Stimulated activated CD8-positive, alpha-beta memory T cell treated with anti-CD3 and anti-CD28 coated beads, Interleukin-2, amount 100 ng/mL, for 48 hours (primary cell): ENCODE data around the gene TARDBP.
"Not testable (repeated sequence)": the region's sequence is repeated elsewhere in the genome, so short reads cannot be mapped to it uniquely, and the experiment has no call there.

Source experiments
- DNase-seq, 2 donors: peaks; one replicate each; pipeline ENCODE4 v3.0.0-alpha.2; 2020; ENCODE audit warnings: low read depth in 2 of 2

The TARDBP gene

DNA sequence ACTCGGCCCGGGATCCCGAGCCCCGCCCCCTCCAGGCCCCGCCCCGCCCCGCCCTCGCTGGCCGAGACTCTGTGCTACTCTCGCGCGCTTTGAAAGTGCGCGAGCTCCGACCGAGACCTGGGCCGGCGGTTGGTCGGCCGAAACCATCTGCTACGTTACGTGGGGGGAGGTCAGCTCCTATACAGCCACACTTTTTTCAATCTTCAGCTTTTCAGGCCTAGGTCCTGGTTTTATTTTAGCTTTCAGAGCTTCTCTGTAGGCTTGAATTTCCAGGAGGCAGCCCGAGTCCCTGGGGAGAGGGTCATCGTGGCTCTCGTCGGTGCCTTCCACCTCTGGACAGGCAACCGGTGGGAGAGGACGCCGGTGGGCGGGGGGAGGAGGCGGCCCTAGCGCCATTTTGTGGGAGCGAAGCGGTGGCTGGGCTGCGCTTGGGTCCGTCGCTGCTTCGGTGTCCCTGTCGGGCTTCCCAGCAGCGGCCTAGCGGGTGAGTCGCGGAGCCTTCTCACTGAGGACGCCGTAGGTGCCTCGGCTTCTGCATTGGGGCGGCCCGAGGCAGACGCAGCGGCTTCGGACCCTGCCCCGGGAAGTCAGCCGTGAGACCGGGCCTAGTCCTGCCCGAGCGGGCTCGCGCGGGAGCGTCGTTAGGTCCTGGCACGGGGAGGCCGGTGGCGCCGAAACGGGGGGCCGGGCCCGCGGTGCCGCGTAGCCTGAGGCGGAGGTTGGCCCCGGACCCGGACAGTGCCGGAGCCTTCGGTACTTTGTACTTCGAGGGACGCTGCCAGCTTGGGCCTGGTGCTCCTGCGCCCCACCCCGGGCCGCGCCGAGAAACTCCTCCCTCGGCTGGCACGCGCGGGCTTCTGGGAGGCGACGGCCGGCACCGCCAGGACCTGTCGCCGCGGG, at the start of gene TARDBP:
Gene TARDBP (plus strand): TSS at position 395 of the 900 bp plus-strand sequence. CDS start 1,074 bp downstream, outside the sequence.
- DNase-seq = peak; percentile 83 to 84

DNA sequence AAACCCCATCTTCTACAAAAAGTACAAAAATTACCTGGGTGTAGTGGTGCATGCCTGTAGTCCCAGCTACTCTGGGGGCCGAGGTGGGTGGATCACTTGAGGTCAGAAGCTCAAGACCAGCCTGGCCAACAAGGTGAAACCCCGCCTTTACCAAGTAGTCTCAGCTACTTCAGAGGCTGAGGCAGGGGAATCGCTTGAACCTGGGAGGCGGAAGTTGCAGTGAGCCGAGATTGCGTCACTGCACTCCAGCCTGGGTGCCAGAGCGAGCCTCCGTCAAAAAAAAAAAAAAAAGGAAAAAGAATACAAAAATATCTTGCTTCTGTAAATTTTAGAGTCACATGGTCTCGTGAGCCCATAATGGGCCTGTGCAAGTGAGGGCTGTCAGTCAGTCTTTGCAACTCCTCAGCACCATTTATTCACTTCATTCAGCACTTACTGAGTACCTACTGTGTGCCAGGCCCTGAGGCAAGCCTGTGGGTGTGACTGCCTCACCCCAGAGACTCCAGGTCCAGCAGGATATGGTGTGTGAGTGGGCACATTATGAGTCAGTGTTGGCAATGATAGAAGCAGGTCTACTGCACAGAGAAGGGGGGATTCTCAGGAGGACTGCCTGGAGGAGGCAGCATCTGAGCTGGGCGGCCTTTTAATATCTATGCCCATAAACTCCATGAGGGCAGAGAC, 46.8 kb upstream of the TARDBP start:
- DNase-seq = peak in 1 of 2 donors; percentile 12

DNA sequence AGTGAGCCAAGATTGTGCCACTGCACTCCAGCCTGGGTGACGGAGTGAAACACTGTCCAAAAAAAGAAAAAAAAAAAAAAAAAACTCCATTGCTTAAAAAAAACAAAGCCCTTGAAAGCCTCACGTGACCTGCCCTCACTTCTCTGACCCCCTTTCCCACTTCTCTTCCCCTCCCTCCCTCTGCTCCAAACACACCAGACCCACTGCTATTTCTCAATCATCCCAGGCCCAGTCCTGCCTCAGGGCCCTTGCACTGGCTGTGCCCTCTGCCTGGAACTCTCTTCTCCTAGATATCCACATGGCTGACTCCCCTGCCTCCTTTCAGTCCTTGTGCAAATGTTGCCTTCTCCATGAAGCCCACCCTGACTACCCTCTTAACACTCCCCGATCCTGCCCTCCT, 45.4 kb upstream of the TARDBP start:
- DNase-seq = no peak

DNA sequence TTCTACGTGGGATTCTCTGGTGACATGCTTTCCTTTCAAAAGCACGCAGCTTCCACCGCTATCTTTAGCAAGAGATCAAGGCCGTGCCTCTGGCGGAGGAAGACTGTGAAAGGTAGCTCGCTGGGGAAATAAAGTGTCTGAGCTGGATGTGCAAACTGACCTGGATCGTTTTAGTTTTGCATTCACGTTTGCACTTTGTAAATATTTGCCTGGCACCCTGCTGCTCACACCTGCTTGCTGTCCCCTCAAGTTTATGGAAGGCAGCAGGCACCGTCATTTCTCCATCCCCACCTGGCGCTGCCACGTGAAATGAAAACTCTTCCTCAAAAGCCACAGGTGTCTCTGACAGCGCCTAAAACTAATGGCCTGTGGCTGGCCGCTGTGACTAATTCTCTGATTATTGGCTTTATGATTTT, 44.0 kb upstream of the TARDBP start:
- no peak for DNase-seq

DNA sequence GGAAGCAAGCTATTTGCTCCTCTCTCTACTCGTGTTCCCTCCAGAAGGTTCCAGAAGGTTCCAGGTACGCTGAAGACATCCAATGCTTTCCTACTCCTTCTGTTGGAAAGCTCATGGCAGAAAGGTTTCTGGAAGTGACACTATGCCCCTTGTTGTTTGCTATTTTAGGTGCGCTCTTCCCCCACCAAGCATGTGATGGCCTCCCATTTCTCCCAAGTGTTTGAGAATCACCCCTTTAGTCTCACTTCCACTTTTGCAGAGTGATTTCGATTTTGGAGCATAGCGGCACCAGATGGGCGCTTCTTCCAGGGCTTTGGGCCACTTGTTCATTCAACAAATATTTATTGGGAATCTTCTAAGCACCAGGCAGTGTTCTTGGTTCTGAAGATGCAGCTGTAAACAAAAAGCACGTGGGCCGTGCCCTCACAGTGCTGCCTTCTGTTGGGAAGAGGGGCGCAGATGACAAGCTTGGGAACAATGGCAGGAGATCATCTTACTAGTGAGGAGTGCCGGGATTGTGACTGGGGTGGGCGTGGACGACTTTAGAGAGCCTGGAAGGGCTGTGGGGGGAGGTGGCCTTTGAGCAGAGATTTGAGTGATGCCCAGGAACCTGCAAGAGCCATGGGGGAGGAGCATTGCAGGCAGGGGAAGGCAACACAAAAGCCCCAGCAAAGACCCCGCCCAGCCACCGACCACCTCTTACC, 43.0 kb upstream of the TARDBP start:
- DNase-seq = no peak

DNA sequence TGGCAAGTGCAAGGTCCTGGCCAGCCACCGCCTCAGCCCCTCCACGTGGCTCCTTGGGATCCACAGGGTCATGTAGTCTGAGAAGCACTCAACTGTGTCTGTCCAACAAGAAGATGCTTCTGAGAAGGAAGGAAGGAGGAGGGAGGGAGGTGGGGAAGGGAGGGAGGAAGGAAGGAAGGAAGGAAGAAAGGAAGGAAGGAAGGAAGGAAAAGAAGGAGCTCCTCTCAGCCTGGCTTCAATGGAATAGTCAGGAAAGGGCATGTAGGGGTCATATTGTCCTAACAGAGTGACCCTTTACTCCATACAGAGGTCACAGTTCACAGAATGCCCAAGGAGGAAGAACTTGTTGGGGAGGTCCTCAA, 42.5 kb upstream of the TARDBP start:
- no peak for DNase-seq

DNA sequence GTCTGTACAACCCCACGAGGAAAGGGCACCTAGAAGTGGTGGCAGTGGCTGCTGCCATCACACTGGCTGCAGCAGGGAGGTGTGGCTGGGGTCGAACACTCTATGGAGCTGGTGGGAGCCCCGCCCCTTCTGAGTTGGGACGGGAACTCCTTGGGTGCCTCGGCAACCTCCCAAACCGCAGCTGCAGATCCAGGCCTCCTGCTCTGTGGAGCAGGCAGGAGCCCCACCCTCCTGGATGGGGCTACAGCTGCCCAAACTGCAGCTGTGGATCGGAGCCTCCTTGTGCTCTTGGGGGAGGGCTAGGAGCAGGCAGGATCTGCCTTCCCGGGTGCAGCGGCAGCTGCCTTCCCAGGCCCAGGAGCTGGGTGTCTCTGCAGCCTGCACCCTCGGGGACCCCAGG, 38.9 kb upstream of the TARDBP start:
- DNase-seq = no peak

DNA sequence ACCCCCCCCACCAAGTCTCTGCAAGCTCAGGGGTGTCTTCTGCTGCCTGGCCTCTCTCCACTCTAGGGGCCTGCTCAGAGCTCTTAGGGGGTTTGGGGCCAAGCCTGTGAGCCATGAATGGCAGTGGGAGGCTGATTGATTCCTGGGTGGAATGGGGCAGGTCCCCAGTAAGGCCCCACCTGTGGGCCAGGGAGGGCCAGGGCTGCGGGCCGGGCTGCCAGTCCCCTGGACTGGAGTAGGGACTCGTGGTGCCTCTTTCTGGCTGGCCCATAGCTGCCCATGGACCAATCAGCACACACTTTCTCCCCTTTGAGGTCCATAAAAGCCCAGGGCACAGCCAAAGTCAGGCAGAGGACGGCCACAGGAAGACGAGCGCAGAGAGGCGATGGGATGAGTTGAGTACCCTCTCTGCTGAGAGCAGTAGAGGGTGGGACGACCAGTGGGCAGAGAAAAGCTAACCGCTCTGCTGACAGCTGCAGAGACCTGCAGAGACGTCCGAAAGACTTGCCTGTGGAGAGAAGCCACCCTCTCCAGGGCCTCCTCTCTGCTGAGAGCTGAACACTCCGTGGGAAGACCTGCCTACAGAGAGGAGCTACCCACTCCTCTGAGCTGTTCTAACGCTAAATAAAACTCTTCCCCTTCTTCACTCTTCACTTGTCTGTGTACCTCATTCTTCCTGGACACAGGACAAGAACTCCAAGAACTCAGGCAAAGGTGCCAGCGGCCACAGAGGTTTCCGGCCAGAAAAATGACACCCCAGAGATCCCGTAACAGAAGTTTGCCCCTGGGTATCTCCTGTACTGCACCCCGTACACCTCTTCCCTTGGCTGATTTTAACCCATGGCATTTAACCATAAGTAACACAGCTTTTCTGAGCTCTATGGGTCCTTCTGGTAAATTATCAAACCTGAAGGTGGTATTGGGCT, 38.2 kb upstream of the TARDBP start:
- no peak for DNase-seq

DNA sequence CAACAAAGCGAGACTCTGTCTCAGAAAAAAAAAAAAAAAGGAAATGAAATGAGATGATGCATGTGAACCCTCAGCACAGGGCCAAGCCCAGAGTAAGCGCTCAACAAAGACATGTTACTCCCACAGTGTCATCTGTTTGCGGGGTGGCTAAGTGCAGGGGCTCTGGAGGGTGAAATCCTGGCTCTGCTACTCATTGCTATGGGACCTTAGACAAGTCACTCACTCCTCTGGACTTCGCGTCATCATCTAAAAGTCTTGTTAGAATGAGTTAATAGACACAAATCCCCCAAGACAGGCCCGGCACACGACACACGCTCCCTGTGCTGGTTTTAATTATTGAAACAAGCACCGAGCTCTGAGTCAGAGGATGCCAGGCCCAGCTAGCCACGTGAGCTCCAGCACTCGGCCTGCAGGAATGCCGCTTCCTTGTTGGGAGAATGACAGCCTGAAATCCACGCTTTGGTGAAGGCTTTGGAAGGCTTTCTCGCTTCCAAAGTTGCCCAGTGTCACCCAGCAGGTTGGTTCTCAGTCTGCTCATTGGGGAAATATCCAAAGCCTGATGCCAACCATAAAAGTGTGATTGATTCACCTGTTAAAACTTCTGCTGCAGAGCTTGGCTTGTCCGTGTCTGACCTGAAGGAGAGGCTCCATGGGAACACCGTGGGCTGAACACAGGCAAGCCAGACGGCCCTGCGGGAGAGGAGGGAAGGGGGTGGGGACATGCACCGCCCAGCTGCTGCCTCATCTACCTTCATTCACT, 36.7 kb upstream of the TARDBP start:
- no peak for DNase-seq

DNA sequence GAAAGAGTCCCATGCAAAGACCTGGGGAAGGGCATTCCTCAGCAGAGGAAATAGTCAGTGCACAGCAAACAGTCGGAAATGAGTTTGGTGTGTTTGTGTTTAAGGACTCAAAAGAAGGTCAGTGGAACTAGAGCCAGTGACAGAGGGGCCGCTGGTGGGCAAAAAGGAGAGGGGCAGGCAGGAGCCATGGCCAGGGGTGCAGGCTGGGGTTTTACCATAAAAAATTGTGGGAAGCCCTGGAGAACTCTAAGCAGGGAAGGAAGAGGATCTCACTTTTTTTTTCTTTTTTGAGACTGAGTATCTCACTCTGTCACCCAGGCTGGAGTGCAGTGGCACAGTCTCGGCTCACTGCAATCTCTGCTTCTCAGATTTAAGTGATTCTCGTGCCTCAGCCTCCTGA, 33.7 kb upstream of the TARDBP start:
- no peak for DNase-seq

DNA sequence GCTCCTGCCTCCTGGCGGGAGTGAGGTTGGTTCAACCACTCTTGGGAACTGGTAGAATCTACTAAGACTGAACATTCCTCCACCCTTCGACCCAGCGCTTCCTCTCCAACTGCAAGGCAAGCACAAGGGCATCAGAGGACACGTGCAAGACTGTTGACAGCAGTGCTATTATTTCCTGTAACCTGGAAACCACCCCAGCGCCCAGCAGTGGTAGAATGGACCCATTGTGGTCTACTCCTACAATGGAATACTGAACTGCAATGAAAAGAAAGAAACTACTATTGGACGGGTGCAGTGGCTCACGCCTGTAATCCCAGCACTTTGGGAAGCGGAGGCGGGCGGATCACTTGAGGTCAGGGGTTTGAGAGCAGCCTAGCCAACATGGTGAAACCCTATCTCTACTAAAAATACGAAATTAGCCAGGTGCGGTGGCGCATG, 33.0 kb upstream of the TARDBP start:
- no peak for DNase-seq

DNA sequence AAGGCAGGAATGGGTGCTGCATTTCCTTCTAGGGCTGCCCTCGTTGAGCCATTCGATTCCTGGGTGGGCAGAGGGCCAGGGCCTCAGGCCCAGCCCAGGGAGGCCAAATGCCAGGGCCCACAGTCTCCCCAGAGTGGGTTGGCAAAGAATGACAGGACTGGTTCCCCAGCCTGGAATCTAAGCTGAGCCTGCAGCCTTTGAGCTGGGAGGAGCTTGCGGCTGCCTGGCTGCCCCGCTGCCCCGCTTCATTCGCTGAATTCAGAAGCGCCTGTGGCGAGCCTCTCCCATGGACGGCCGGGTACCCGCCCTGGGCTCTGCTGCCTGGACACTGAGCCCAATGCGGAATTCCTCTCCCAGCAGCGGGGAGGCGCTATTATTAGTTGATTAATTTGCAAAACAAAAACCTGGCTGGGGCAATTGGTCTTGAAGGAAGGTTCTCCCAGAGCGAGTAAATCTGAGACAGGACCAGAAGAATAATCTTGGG, 32.3 kb upstream of the TARDBP start:
- DNase-seq = no peak

DNA sequence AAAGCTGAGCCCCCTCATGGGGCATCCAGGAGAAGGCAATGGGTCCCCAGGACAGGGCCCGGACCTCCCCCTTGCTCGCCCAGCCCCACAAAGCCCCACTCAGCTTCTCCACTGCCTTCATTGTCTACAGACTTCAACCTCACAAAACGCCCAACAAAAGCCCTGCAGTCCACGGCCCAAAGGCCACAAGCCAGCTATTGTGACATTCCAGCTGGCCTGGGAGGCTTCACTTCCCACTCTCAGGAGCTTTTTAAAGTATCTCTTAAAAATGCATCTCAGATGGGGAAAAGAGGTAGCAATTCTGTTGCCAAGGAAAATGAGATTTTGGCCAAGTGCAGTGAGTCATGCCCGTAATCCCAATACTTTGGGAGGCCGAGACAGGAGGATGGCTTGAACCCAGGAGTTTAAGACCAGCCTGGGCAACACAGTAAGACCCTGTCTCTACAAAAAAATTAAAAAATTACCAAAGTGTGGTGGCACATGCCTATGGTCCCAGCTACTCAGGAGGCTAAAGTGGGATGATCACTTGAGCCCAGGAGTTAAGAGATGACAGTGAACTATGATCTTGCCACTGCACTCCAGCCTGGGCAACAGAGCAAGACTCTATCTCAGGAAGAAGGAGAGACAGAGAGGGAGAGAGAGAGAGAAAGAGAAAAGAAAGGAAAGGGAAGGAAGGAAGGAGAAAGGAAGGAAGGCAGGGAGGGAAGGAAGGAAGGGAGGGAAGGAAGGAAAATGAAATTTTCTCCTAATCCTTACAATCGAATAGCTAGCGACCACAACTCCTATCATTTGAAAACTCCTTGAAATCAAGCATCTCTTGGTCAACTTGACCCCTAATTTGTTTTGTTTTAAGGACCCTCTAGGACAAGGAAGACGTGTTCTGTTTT, 31.4 kb upstream of the TARDBP start:
- DNase-seq = no peak

DNA sequence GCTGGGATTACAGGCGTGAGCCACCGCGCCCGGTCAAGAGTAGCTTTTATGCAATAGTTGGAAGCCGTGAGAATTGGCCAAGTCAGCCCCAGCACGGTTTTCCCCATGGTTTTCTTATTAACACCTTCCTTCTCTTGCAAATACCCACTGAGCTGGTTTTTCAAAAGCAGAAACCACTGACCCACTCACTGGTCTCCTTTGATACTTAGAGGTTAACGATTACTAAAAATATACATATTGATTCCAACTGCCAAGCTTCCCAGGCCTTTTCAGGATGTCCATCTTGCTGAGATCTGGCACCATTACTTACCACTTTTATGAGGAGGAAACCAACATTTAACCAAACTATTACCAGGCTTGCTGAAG, 25.9 kb upstream of the TARDBP start:
- DNase-seq = no peak

DNA sequence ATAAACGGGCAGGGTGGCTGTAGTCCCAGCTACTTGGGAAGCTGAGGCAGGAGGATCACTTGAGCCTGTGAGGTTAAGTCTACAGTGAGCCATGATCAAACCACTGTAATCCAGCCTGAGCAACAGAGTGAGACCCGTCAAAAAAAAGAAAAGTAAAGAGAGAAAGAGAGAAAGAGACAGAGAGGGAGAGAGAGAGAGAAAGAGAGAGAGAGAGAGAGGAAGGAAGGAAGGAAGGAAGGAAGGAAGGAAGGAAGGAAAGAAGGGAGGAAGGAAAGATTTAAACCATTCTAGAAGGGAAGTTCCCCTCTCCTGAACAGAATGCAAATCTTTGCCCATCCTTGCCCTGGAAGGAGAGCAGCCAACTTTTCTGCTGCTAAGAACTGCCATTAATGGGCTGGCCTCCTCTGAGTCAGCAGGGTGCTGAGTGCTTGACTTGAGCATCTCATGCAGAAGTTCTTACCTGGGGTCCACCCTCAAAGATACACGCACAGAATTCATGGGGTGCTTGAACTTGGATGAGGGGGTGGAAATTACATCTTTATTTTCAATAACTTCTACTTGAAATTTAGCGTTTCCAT, 24.5 kb upstream of the TARDBP start:
- DNase-seq = no peak

DNA sequence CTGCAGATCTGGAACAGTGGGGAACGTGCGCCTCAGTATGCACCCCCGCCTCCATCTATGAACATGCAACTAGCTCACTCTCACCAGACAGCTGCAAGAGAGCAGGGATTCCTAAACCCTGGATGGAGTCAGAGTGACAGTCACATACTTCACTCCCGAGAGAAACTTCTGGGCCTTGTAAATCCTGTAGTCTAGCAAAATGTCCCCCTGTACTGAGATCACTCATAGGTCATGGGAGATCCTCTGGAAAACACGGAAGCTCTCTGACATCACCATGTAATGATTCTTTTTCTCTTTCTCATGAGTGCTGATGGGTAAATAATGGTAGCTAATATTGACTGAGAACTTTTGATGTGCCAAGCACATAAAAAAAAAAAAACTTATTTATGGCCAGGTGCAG, 23.4 kb upstream of the TARDBP start:
- DNase-seq = no peak

DNA sequence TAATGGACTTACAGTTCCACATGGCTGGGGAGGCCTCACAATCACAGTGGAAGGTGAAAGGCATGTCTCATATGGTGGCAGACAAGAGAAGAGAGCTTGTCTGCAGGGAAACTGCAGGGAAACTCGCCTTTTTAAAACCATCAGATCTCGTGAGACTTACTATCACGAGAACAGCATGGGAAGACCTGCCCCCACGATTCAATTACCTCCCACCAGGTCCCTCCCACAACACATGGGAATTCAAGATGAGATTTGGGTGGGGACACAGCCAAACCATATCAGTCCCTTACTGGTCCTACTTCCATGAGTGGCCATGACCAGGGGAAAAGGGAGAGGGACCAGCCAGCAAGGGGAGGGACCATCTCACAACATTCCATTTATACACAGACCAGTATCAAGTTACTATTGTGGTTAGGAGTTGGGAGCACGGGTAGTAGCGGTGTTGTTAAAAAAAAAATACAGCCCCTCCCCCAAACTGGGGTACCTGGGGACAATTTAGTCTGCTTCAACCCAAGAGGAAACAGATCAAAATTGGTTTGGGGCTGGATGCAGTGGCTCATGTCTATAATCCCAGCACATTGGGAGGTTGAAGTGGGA, 22.4 kb upstream of the TARDBP start:
- DNase-seq = not testable (repeated sequence)

DNA sequence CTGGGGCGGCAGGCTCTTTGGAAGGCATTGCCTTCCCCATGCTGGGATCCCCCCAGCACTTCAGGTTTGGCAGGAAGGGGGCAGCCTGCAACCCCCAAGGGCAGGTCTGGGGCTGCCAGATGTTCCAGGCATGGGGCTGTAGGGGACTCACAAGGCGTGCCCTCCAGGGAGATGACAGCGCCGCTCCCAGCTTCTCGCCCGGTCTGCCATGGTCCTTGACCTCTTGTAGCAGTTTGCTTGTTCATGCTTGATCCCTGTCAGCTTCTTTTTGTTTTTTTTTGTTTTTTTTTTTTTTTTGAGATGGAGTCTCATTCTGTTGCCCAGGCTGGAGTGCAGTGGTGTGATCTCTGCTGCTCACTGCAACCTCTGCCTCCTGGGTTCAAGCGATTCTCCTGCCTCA, 21.6 kb upstream of the TARDBP start:
- DNase-seq = no peak

DNA sequence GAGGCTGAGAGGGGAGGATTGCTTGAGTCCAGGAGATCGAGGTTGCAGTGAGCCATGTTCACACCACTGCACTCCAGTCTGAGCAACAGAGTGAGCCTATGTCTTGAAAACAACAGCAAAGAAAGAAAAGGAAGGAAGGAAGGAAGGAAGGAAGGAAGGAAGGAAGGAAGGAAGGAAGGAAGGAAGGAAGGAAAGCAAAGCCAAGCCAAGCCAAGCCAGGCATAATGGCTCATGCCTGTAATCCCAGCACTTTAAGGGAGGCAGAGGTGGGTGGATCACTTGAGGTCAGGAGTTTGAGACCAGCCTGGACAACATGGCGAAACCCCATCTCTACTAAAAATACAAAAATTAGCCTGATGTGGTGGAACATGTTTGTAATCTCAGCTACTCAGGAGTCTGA, 20.4 kb upstream of the TARDBP start:
- not testable (repeated sequence) for DNase-seq
